Measurements from ENCODE around the gene PTPRA. TPM values are rescaled to one million over a fixed set of nuclear protein-coding genes. Genes with fewer than 3 reads are reported as not detected.

The PTPRA gene
- polyA plus RNA-seq, 1 experiment, result 87.4 TPM

- DNase-seq (ENCODE audit: low read depth, low spot score), result no peak
- Histone ChIP-seq H3K4me3 (ENCODE audit: low read depth, low read length) (no peak overlapping the region), H3K9me3 (ENCODE audit: control insufficient read depth, insufficient read depth, low read length) (no peaks in the 10 kb centered on the region), H3K27me3 (ENCODE audit: control insufficient read depth, insufficient read depth, low read length) (no peaks in the 10 kb centered on the region), H3K27ac (ENCODE audit: low read depth, low read length) (no peak overlapping the region)
- ChIA-PET CTCF (interaction anchor here (2.0 kb wide), 1 partner anchor 17 kb away, joined by 6 read pairs; no protein-coding TSS in a partner anchor), POLR2A (interaction anchor here (0.7 kb wide), 1 partner anchor 530 kb away, joined by 4 read pairs; no protein-coding TSS in a partner anchor)
- no peak for TF ChIP-seq CTCF (IDR thresholded peaks at IDR 0.05; ENCODE audit: low read depth, low read length)
Measured at GRCh38 chr20:2984028-2984501, 110.8 kb downstream of the PTPRA start.

GRCh38 chr20:2984956-2985661, 111.8 kb downstream of the PTPRA start:
- Histone ChIP-seq H3K9me3 (ENCODE audit: control insufficient read depth, insufficient read depth, low read length) (no peaks in the 10 kb centered on the region), H3K27ac (ENCODE audit: low read depth, low read length) (peak overlapping the region; percentile 63), H3K4me3 (ENCODE audit: low read depth, low read length) (no peak overlapping the region), H3K27me3 (ENCODE audit: control insufficient read depth, insufficient read depth, low read length) (no peaks in the 10 kb centered on the region)
- peak; percentile 32 for DNase-seq (ENCODE audit: low read depth, low spot score)
- ChIA-PET CTCF (interaction anchor here (0.6 to 2.0 kb wide), 2 partner anchors 16 to 313 kb away, joined by 3 to 6 read pairs; no protein-coding TSS in a partner anchor), POLR2A (no interaction called here)
- TF ChIP-seq CTCF (IDR thresholded peaks at IDR 0.05; ENCODE audit: low read depth, low read length), result no peak

GRCh38 chr20:2986466-2986865, 113.2 kb downstream of the PTPRA start:
- Histone ChIP-seq H3K4me3 (ENCODE audit: low read depth, low read length) (no peak overlapping the region), H3K27ac (ENCODE audit: low read depth, low read length) (peak overlapping the region; percentile 2), H3K9me3 (ENCODE audit: control insufficient read depth, insufficient read depth, low read length) (no peaks in the 10 kb centered on the region), H3K27me3 (ENCODE audit: control insufficient read depth, insufficient read depth, low read length) (no peaks in the 10 kb centered on the region)
- ChIA-PET POLR2A (no interaction called here), CTCF (interaction anchor here (0.6 to 3.3 kb wide), 4 partner anchors 11 to 134 kb away, joined by 3 to 9 read pairs (median 4); no protein-coding TSS in a partner anchor)
- no peak for TF ChIP-seq CTCF (IDR thresholded peaks at IDR 0.05; ENCODE audit: low read depth, low read length)
- no peak for DNase-seq (ENCODE audit: low read depth, low spot score)

- Histone ChIP-seq H3K4me3 (ENCODE audit: low read depth, low read length) (no peak overlapping the region), H3K27ac (ENCODE audit: low read depth, low read length) (no peak overlapping the region), H3K27me3 (ENCODE audit: control insufficient read depth, insufficient read depth, low read length) (no peaks in the 10 kb centered on the region), H3K9me3 (ENCODE audit: control insufficient read depth, insufficient read depth, low read length) (no peaks in the 10 kb centered on the region)
- POLR2A ChIA-PET, result no interaction called here
- CTCF ChIA-PET, result interaction anchor here (3.3 kb wide), 1 partner anchor 13 kb away, joined by 9 read pairs; no protein-coding TSS in a partner anchor
- DNase-seq (ENCODE audit: low read depth, low spot score), result no peak
- no peak for TF ChIP-seq CTCF (IDR thresholded peaks at IDR 0.05; ENCODE audit: low read depth, low read length)
Measured at GRCh38 chr20:2987861-2988260, 114.6 kb downstream of the PTPRA start.

GRCh38 chr20:2991532-2991931, 118.3 kb downstream of the PTPRA start:
- H3K27me3 ChIP-seq (ENCODE audit: control insufficient read depth, insufficient read depth, low read length), result no peaks in the 10 kb centered on the region
- no peaks in the 10 kb centered on the region for H3K9me3 ChIP-seq (ENCODE audit: control insufficient read depth, insufficient read depth, low read length)
- TF ChIP-seq CTCF (IDR thresholded peaks at IDR 0.05; ENCODE audit: low read depth, low read length), result no peak
- no peak overlapping the region for H3K27ac ChIP-seq (ENCODE audit: low read depth, low read length)
- POLR2A ChIA-PET, result no interaction called here
- CTCF ChIA-PET, result no interaction called here
- no peak for DNase-seq (ENCODE audit: low read depth, low spot score)
- H3K4me3 ChIP-seq (ENCODE audit: low read depth, low read length), result no peak overlapping the region
